Tibial artery (tissue), 4 donors: ENCODE results near the gene MAN2B2.

ENCODE experiments used
- DNase-seq, 2 donors: peaks; one replicate each; pipeline ENCODE4 v3.0.0-alpha.2; 2019
- H3K27ac ChIP-seq, 2 donors: fragments of 200-600 bp; sonication (generic) in 1 of 2; 1 replicate in 1 of 2; 2 replicates in 1 of 2; pipeline ENCODE4 v1.5.1; 2018 to 2019; ENCODE audit warnings: mild to moderate bottlenecking in 1 of 2
- H3K27me3 ChIP-seq, 2 donors: fragments of 200-600 bp; sonication (generic) in 1 of 2; one replicate each; pipeline versions ENCODE4 v1.5.1 to v1.6.0; 2016 to 2019
- H3K36me3 ChIP-seq, 3 donors: fragments of 200-600 bp; sonication (generic) in 2 of 3; one replicate each; pipeline ENCODE4 v1.5.1; 2016 to 2019; ENCODE audit warnings: mild to moderate bottlenecking in 2 of 3
- H3K4me1 ChIP-seq, 4 donors: fragments of 200-600 bp; sonication (generic) in 2 of 4; 1 replicate in 3 of 4; 2 replicates in 1 of 4; pipeline ENCODE4 v1.5.1; 2016 to 2019
- H3K4me3 ChIP-seq, 2 donors: fragments of 200-600 bp; sonication (generic) in 1 of 2; 1 replicate in 1 of 2; 2 replicates in 1 of 2; pipeline ENCODE4 v1.5.1; 2018 to 2019; ENCODE audit warnings: mild to moderate bottlenecking in 2 of 2
- H3K9me3 ChIP-seq, 3 donors: fragments of 200-600 bp; sonication (generic) in 1 of 3; one replicate each; pipeline ENCODE4 v1.5.1; 2016 to 2019
- intact Hi-C: fragments of 100-400 bp; cut with DNase I; formaldehyde crosslinking; loops from one replicate; pipeline ENCODE4 v1.15.0; 2023; ENCODE audit warnings: low total_unique reads
- TF ChIP-seq, protein P1 (sequence below), 2 experiments: fragments of 200-600 bp in 1 of 2; fragments of 450-650 bp in 1 of 2; IDR thresholded peaks; one replicate each; pipeline ENCODE4 v1.5.1; 2017 to 2019; ENCODE audit warnings: antibody characterized with exemption in 2 of 2, mild to moderate bottlenecking in 1 of 2, moderate library complexity in 1 of 2

Gene MAN2B2

DNA sequence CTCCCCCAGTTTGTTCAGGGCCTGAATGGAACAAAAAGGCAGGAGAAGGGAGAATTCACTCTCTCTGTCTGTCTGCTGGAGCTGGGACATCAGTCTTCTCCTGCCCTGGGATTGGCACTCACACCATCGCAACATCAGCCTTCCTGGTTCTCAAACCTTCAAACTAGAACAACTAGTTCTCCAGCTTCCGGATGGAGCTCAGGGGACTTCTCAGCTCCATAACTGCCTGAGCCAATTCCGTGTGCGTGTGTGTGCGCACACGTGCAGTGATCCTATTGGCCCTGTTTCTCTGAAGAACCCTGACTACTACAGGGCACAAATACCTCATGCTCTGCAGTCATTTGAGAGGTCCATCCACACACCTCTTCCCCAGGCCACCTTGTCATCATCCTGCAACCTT, 18.7 kb upstream of the MAN2B2 start:
- no peak overlapping the region for H3K27ac ChIP-seq
- no peaks in the 10 kb centered on the region for H3K4me1 ChIP-seq
- TF ChIP-seq, protein P1, sequence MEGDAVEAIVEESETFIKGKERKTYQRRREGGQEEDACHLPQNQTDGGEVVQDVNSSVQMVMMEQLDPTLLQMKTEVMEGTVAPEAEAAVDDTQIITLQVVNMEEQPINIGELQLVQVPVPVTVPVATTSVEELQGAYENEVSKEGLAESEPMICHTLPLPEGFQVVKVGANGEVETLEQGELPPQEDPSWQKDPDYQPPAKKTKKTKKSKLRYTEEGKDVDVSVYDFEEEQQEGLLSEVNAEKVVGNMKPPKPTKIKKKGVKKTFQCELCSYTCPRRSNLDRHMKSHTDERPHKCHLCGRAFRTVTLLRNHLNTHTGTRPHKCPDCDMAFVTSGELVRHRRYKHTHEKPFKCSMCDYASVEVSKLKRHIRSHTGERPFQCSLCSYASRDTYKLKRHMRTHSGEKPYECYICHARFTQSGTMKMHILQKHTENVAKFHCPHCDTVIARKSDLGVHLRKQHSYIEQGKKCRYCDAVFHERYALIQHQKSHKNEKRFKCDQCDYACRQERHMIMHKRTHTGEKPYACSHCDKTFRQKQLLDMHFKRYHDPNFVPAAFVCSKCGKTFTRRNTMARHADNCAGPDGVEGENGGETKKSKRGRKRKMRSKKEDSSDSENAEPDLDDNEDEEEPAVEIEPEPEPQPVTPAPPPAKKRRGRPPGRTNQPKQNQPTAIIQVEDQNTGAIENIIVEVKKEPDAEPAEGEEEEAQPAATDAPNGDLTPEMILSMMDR (IDR thresholded peaks at IDR 0.05) = no peak
- DNase-seq = no peak
- intact Hi-C loops = no loop called here
- H3K27me3 ChIP-seq = peaks cover 0 to 70% of the 10 kb centered on the region in 2 donors
- H3K9me3 ChIP-seq = peaks cover 0 to 12% (median 9%) of the 10 kb centered on the region in 3 donors
- H3K36me3 ChIP-seq = no peaks in the 10 kb centered on the region
- H3K4me3 ChIP-seq = no peak overlapping the region

DNA sequence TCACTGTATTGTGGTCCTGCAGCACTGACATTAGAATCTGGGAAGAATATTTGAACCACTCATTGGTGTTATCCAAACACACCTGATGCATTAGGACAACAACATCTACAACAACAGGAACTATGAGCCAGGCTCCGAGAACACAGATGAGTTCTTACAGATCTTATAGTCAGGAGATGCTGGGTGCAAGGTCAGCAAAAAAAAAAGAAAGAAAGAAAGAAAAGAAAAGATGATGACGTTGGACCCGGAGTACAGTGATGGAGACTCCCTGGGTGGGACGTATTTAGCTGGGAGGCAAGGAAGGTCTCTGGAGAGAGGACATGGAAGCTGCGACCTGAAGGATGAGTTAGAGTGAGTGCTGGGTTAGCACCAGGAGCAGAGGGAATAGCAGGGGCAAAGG, 17.8 kb upstream of the MAN2B2 start:
- Histone ChIP-seq H3K4me3 (no peak overlapping the region), H3K27ac (no peak overlapping the region), H3K36me3 (no peaks in the 10 kb centered on the region), H3K9me3 (peaks cover 0 to 3% (median 0%) of the 10 kb centered on the region in 3 donors), H3K4me1 (no peaks in the 10 kb centered on the region), H3K27me3 (peaks cover 0 to 77% of the 10 kb centered on the region in 2 donors)
- DNase-seq = no peak
- intact Hi-C loops = no loop called here
- TF ChIP-seq, protein P1 (IDR thresholded peaks at IDR 0.05) = no peak

DNA sequence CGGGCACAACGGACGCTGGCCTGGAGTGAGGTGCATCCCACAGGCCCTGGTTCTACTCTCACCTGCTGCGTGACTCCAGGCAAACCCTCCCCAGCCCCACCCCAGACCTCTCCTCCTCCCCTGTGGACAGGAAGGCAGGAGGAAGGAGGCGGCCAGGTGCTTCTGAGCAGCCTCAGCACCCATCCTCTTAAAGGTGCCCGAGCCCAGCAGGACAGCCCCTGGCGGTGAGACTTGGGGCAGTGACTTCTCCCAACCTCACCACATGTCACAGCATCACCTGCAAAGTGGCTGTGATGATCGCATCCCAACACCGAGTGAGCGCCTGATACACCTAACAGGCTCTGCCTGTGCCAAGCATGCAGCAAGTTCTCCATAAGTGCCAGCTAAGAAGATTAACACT, 17.1 kb upstream of the MAN2B2 start:
- intact Hi-C loops = no loop called here
- Histone ChIP-seq H3K27ac (no peak overlapping the region), H3K9me3 (no peaks in the 10 kb centered on the region), H3K36me3 (no peaks in the 10 kb centered on the region), H3K4me1 (peaks cover 0 to 4% (median 2%) of the 10 kb centered on the region in 4 donors), H3K4me3 (no peak overlapping the region), H3K27me3 (peaks cover 0 to 80% of the 10 kb centered on the region in 2 donors)
- no peak for DNase-seq
- TF ChIP-seq, protein P1 (IDR thresholded peaks at IDR 0.05) = no peak

GRCh38 chr4:6560416-6561172, 14.4 kb upstream of the MAN2B2 start:
- Histone ChIP-seq H3K36me3 (no peaks in the 10 kb centered on the region), H3K27me3 (peaks cover 3 to 84% of the 10 kb centered on the region in 2 donors)
- intact Hi-C loops = no loop called here

DNA sequence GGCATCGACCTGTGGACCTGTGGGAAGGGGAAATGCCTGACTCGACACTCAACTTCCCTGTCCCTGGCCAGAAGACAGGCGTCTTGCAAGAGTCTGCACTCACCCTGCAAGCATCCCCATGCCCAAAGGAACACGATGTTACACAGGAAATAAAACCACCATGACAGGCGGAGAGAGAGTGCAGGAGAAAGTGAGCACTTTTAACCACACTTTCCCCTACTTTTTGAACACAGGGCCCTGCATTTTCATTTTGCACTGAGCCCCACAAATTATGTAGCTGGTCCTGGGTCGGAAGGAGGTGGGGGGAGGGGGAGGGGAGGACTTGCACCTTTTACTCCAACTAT, 13.8 kb upstream of the MAN2B2 start:
- no peak overlapping the region for H3K4me3 ChIP-seq
- no peak for DNase-seq
- H3K27ac ChIP-seq = no peak overlapping the region
- intact Hi-C loops = no loop called here
- no peaks in the 10 kb centered on the region for H3K9me3 ChIP-seq
- H3K36me3 ChIP-seq = no peaks in the 10 kb centered on the region
- TF ChIP-seq, protein P1 (IDR thresholded peaks at IDR 0.05) = no peak
- peaks cover 0 to 19% (median 16%) of the 10 kb centered on the region in 4 donors for H3K4me1 ChIP-seq
- peaks cover 3 to 85% of the 10 kb centered on the region in 2 donors for H3K27me3 ChIP-seq

More at GRCh38 chr4:6560416-6561172, 14.4 kb upstream of the MAN2B2 start:
- no peaks in the 10 kb centered on the region for H3K9me3 ChIP-seq
- H3K4me1 ChIP-seq = peaks cover 0 to 19% (median 16%) of the 10 kb centered on the region in 4 donors
- no peak overlapping the region for H3K4me3 ChIP-seq
- H3K27ac ChIP-seq = no peak overlapping the region
- TF ChIP-seq, protein P1 (IDR thresholded peaks at IDR 0.05) = no peak
- no peak for DNase-seq
